ENCODE measurements around the gene VEGFA.
A peak's percentile ranks its signal among the peaks of the same experiment; 100 is the strongest.

VEGFA gene

GRCh38 chr6:43773980-43774775, 4.2 kb downstream of the VEGFA start:
- DNase-seq = no peak

- peak; percentile 63 for DNase-seq
These were observed 4.9 kb downstream of the VEGFA start for GRCh38 chr6:43774776-43775534.

GRCh38 chr6:43775535-43775885, 5.5 kb downstream of the VEGFA start:
- no peak for DNase-seq

GRCh38 chr6:43776115-43776798, 6.2 kb downstream of the VEGFA start:
- DNase-seq = no peak

GRCh38 chr6:43776799-43777776, 7.1 kb downstream of the VEGFA start:
- no peak for DNase-seq

- no peak for DNase-seq
These were observed 8.3 kb downstream of the VEGFA start for GRCh38 chr6:43778131-43778855.

GRCh38 chr6:43778976-43779851, 9.2 kb downstream of the VEGFA start:
- no peak for DNase-seq

- peak; percentile 12 for DNase-seq
These were observed 9.8 kb downstream of the VEGFA start for GRCh38 chr6:43779852-43780236.

- no peak for DNase-seq
These were observed 10.3 kb downstream of the VEGFA start for GRCh38 chr6:43780293-43780692.

- DNase-seq = no peak
These were observed 11.2 kb downstream of the VEGFA start for GRCh38 chr6:43780941-43781928.

GRCh38 chr6:43781941-43782704, 12.1 kb downstream of the VEGFA start:
- no peak for DNase-seq

GRCh38 chr6:43782764-43783513, 12.9 kb downstream of the VEGFA start:
- no peak for DNase-seq

- no peak for DNase-seq
These were observed 14.2 kb downstream of the VEGFA start for GRCh38 chr6:43784049-43784855.

GRCh38 chr6:43785220-43785752, 15.3 kb downstream of the VEGFA start:
- no peak for DNase-seq

- no peak for DNase-seq
These were observed 15.9 kb downstream of the VEGFA start for GRCh38 chr6:43785904-43786303.

GRCh38 chr6:43786664-43787329, 16.8 kb downstream of the VEGFA start:
- no peak for DNase-seq
